ENCODE data around the gene TMEM201. TPM values are rescaled to one million over a fixed set of nuclear protein-coding genes. Genes with fewer than 3 reads are reported as not detected.

The TMEM201 gene
- total and polyA plus RNA-seq, 2 of the 8 experiments (the other 6 are each of a cell fraction or from before 2014, with no cell fraction given): 8.2 to 27.1 TPM

Other genes with a start within 250 kb of the TMEM201 start
- 12.4 and 12.8 TPM in 2 replicates for gene SLC25A33, start 49.4 kb upstream of the TMEM201 start, total RNA-seq (2021; fragmentation: NEBNext Ultra II Directional; extraction: Animal tissue kit (Norgen Biotek cat#: 25700))
- 5.1 and 7.8 TPM in 2 replicates for gene SLC25A33, start 49.4 kb upstream of the TMEM201 start, polyA plus RNA-seq (2011; rRNA removed)
- 24.1 and 24.8 TPM in 2 replicates for gene PIK3CD, start 62.8 kb downstream of the TMEM201 start, total RNA-seq (2021; fragmentation: NEBNext Ultra II Directional; extraction: Animal tissue kit (Norgen Biotek cat#: 25700))
- gene PIK3CD, start 62.8 kb downstream of the TMEM201 start, polyA plus RNA-seq (2011; rRNA removed): 20.6 and 28.8 TPM in 2 replicates
- 97.4 and 99.0 TPM in 2 replicates for gene CLSTN1, start 235.1 kb downstream of the TMEM201 start, total RNA-seq (2021; fragmentation: NEBNext Ultra II Directional; extraction: Animal tissue kit (Norgen Biotek cat#: 25700))
- 34.2 and 55.4 TPM in 2 replicates for gene CLSTN1, start 235.1 kb downstream of the TMEM201 start, polyA plus RNA-seq (2011; rRNA removed)